HG03521 (cell line): ENCODE results near the gene WWTR1.

Experiments used
- ATAC-seq: cut with Tn5 transposase; IDR thresholded peaks from one replicate; pipeline ENCODE4 v1.9.1; 2021; ENCODE audit warnings: mild to moderate bottlenecking, moderate library complexity; ENCODE audit not compliant: unreplicated experiment

The WWTR1 gene

GRCh38 chr3:149655826-149656574 lies 1.8 kb downstream of the WWTR1 start:
- no peak for ATAC-seq

- no peak for ATAC-seq
These were observed 3.6 kb downstream of the WWTR1 start for GRCh38 chr3:149654188-149654601.

- no peak for ATAC-seq
These were observed 4.3 kb downstream of the WWTR1 start for GRCh38 chr3:149653564-149653963.

GRCh38 chr3:149653136-149653535 lies 4.7 kb downstream of the WWTR1 start:
- ATAC-seq, result no peak

GRCh38 chr3:149650828-149651227 lies 7.0 kb downstream of the WWTR1 start:
- no peak for ATAC-seq

- no peak for ATAC-seq
These were observed 9.3 kb downstream of the WWTR1 start for GRCh38 chr3:149648525-149648924.

GRCh38 chr3:149647812-149648211 lies 10.0 kb downstream of the WWTR1 start:
- no peak for ATAC-seq

- ATAC-seq, result no peak
These were observed 10.5 kb downstream of the WWTR1 start for GRCh38 chr3:149647285-149647684.

- no peak for ATAC-seq
These were observed 11.6 kb downstream of the WWTR1 start for GRCh38 chr3:149646181-149646766.

- no peak for ATAC-seq
These were observed 13.9 kb downstream of the WWTR1 start for GRCh38 chr3:149643963-149644362.

- ATAC-seq, result no peak
These were observed 14.4 kb downstream of the WWTR1 start for GRCh38 chr3:149643482-149643798.

- ATAC-seq, result no peak
These were observed 16.7 kb downstream of the WWTR1 start for GRCh38 chr3:149640976-149641728.

- ATAC-seq, result no peak
These were observed 18.7 kb downstream of the WWTR1 start for GRCh38 chr3:149639093-149639486.

- ATAC-seq, result no peak
These were observed 19.4 kb downstream of the WWTR1 start for GRCh38 chr3:149638228-149639092.

- no peak for ATAC-seq
These were observed 22.4 kb downstream of the WWTR1 start for GRCh38 chr3:149635396-149635795.

GRCh38 chr3:149634573-149634972 lies 23.3 kb downstream of the WWTR1 start:
- ATAC-seq, result no peak

- no peak for ATAC-seq
These were observed 23.8 kb downstream of the WWTR1 start for GRCh38 chr3:149634072-149634471.

- no peak for ATAC-seq
These were observed 25.6 kb downstream of the WWTR1 start for GRCh38 chr3:149632225-149632624.

- no peak for ATAC-seq
These were observed 27.0 kb downstream of the WWTR1 start for GRCh38 chr3:149630806-149631205.

GRCh38 chr3:149628957-149629670 lies 28.7 kb downstream of the WWTR1 start:
- no peak for ATAC-seq

GRCh38 chr3:149626671-149627070 lies 31.2 kb downstream of the WWTR1 start:
- no peak for ATAC-seq
